NCI-H524 treated with DMSO at 0.1 percent for 48 hours (cell line): ENCODE results near the gene PSMG3.
"Not testable (repeated sequence)": the region's sequence is repeated elsewhere in the genome, so short reads cannot be mapped to it uniquely, and the experiment has no call there.

Experiments used
- DNase-seq: peaks from one replicate; lab custom pipeline; 2025; lab: John Stamatoyannopoulos, UW

The PSMG3 gene

GRCh38 chr7:1533547-1534329 is 36.1 kb downstream of the PSMG3 start:
- DNase-seq, result no peak

- no peak for DNase-seq
These were observed 36.6 kb downstream of the PSMG3 start for GRCh38 chr7:1533255-1533546.

- no peak for DNase-seq
These were observed 37.2 kb downstream of the PSMG3 start for GRCh38 chr7:1532456-1533254.

GRCh38 chr7:1531979-1532455 is 37.8 kb downstream of the PSMG3 start:
- no peak for DNase-seq

- DNase-seq, result no peak
These were observed 38.4 kb downstream of the PSMG3 start for GRCh38 chr7:1531263-1531978.

GRCh38 chr7:1530946-1531262 is 38.9 kb downstream of the PSMG3 start:
- DNase-seq, result no peak

GRCh38 chr7:1529383-1530116 is 40.3 kb downstream of the PSMG3 start:
- DNase-seq, result no peak

- DNase-seq, result no peak
These were observed 43.5 kb downstream of the PSMG3 start for GRCh38 chr7:1526271-1526754.

GRCh38 chr7:1525409-1525808 is 44.4 kb downstream of the PSMG3 start:
- no peak for DNase-seq

GRCh38 chr7:1523844-1524243 is 46.0 kb downstream of the PSMG3 start:
- no peak for DNase-seq

- DNase-seq, result no peak
These were observed 46.6 kb downstream of the PSMG3 start for GRCh38 chr7:1523208-1523607.

GRCh38 chr7:1521456-1521855 is 48.4 kb downstream of the PSMG3 start:
- DNase-seq, result no peak

- no peak for DNase-seq
These were observed 49.1 kb downstream of the PSMG3 start for GRCh38 chr7:1520539-1521234.

GRCh38 chr7:1519322-1519922 is 50.4 kb downstream of the PSMG3 start:
- DNase-seq, result not testable (repeated sequence)
